Natural killer cell (primary cell): ENCODE measurements around the gene PCNP. TPM values are rescaled to one million over a fixed set of nuclear protein-coding genes. Genes with fewer than 3 reads are reported as not detected.
A peak's percentile ranks its signal among the peaks of the same experiment; 100 is the strongest.

Experiments used
- ATAC-seq, 3 donors: fragments of 150-1000 bp in 2 of 3; fragments of 200-7000 bp in 1 of 3; cut with Tn5 transposase; 1 replicate in 1 of 3; 2 replicates in 2 of 3; pipeline ENCODE4 v1.10.0; 2021; ENCODE audit warnings: mild to moderate bottlenecking in 2 of 3, moderate library complexity in 2 of 3
- DNase-seq, 2 donors: peaks; one replicate each; pipeline versions ENCODE4 v3.0.0 to v3.0.0-alpha.2; 2013 to 2021; ENCODE audit warnings: mixed read lengths in 1 of 2
- H3K27ac ChIP-seq: one replicate; pipeline ENCODE4 v1.5.1; 2013; ENCODE audit warnings: mild to moderate bottlenecking, low read length
- H3K27me3 ChIP-seq: one replicate; pipeline ENCODE4 v1.6.1; 2013; ENCODE audit warnings: low read length; ENCODE audit not compliant: control insufficient read depth, insufficient read depth
- H3K36me3 ChIP-seq: one replicate; pipeline ENCODE4 v1.6.1; 2013; ENCODE audit warnings: low read length; ENCODE audit not compliant: control insufficient read depth, insufficient read depth
- H3K4me1 ChIP-seq: one replicate; pipeline ENCODE4 v1.6.1; 2013; ENCODE audit warnings: low read length; ENCODE audit not compliant: control insufficient read depth, insufficient read depth
- H3K4me3 ChIP-seq: one replicate; pipeline ENCODE4 v1.5.1; 2013; ENCODE audit warnings: low read length
- H3K9me3 ChIP-seq: one replicate; pipeline ENCODE4 v1.6.1; 2013; ENCODE audit warnings: low read length; ENCODE audit not compliant: control insufficient read depth, insufficient read depth
- H3K27ac Mint-ChIP-seq, 2 donors: one replicate each; pipeline ENCODE4 v1.8.0; 2022; ENCODE audit warnings: mild to moderate bottlenecking in 2 of 2, mixed read lengths in 2 of 2, moderate library complexity in 1 of 2
- H3K27me3 Mint-ChIP-seq, 2 donors: one replicate each; pipeline ENCODE4 v1.8.0; 2022; ENCODE audit warnings: low read depth in 2 of 2, mixed read lengths in 2 of 2
- H3K36me3 Mint-ChIP-seq: one replicate; pipeline ENCODE4 v1.8.0; 2022; ENCODE audit warnings: mixed read lengths
- H3K4me1 Mint-ChIP-seq, 2 donors: one replicate each; pipeline ENCODE4 v1.8.0; 2022; ENCODE audit warnings: mixed read lengths in 2 of 2
- H3K4me3 Mint-ChIP-seq: one replicate; pipeline ENCODE4 v1.8.0; 2022; ENCODE audit warnings: mild to moderate bottlenecking, moderate library complexity, mixed read lengths
- H3K9me3 Mint-ChIP-seq, 2 donors: one replicate each; pipeline ENCODE4 v1.8.0; 2022; ENCODE audit warnings: mixed read lengths in 2 of 2
- WGBS: methylation state at CpG from one replicate; pipeline ENCODE4 v1.1.7; 2013; ENCODE audit warnings: missing lambda C conversion rate; ENCODE audit not compliant: insufficient coverage; 5-methylcytosine and 5-hydroxymethylcytosine counted together
- intact Hi-C: fragments of 100-400 bp; cut with micrococcal nuclease; formaldehyde crosslinking; loops from one replicate; pipeline ENCODE4 v1.14.2; 2022
- total RNA-seq, 4 donors: library from RNA; stranded (reverse); fragments of 120-200 nt in 1 of 4; gene quantifications; one replicate each; pipeline versions ENCODE4 v1.2.3 to v1.2.4, GENCODE V29; 2013 to 2022
- TF ChIP-seq, protein P1 (sequence below): fragments of 200-600 bp; IDR thresholded peaks from one replicate; pipeline ENCODE4 v1.8.0; 2022; ENCODE audit warnings: antibody characterized with exemption

Gene PCNP
- total RNA-seq, 3 donors from 2014 or later (not counting 1 experiment from before 2014, with no cell fraction given): 119 to 132 (median 124) TPM

DNA sequence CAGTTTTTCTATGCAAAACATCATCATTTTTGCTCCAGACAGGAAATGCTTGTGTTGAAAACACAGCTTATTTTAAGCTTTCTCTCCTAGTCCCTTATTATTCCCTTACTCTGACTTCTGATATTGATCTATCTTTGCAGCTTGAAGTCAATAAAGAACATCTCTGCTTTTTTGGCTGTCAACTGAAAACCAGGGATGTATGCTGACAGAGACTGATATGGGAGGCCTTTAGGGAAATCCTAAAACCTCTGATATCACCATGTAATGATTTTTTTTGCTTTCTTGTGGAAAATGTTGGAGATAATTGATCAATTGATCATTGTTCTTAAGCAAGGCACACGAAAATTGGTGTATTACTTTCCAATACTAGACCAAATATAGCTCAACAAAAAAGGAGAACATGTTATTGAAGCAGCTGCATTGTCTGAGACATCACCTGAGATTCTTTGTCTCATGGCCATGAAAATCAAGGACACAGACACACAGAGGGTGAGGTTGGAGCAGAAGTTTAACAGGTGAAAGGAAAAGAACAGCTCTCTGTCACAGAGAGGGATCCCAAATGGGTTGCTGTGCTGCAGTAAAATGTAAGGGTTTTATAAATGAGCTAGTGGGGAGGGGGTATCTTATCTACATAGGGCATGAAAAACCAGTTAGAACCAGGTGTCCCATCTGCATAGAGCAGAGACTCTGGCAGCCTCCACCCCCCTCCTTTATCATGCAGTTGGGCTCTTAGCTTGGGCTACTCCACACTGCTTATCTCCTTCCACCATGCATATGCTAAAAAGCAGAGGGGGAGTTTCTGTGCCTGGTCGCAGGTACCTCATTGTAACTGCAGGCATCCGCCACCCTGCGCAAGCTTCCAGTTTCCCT, 43.9 kb upstream of the PCNP start:
- Histone ChIP-seq H3K36me3 (no peaks in the 10 kb centered on the region), H3K4me3 (no peak overlapping the region), H3K4me1 (no peaks in the 10 kb centered on the region), H3K9me3 (no peaks in the 10 kb centered on the region), H3K27ac (no peak overlapping the region), H3K27me3 (no peaks in the 10 kb centered on the region)
- H3K4me3 Mint-ChIP-seq: no peak overlapping the region
- DNase-seq: no peak
- intact Hi-C loops: no loop called here
- ATAC-seq: no peak
- H3K4me1 Mint-ChIP-seq: no peaks in the 10 kb centered on the region
- H3K36me3 Mint-ChIP-seq: no peaks in the 10 kb centered on the region
- peaks cover 6 to 11% of the 10 kb centered on the region in 2 donors for H3K27me3 Mint-ChIP-seq
- H3K27ac Mint-ChIP-seq: no peak overlapping the region
- no peaks in the 10 kb centered on the region for H3K9me3 Mint-ChIP-seq
- 90% methylated on average over 3 of the region's 4 CpGs for WGBS
- TF ChIP-seq, protein P1, sequence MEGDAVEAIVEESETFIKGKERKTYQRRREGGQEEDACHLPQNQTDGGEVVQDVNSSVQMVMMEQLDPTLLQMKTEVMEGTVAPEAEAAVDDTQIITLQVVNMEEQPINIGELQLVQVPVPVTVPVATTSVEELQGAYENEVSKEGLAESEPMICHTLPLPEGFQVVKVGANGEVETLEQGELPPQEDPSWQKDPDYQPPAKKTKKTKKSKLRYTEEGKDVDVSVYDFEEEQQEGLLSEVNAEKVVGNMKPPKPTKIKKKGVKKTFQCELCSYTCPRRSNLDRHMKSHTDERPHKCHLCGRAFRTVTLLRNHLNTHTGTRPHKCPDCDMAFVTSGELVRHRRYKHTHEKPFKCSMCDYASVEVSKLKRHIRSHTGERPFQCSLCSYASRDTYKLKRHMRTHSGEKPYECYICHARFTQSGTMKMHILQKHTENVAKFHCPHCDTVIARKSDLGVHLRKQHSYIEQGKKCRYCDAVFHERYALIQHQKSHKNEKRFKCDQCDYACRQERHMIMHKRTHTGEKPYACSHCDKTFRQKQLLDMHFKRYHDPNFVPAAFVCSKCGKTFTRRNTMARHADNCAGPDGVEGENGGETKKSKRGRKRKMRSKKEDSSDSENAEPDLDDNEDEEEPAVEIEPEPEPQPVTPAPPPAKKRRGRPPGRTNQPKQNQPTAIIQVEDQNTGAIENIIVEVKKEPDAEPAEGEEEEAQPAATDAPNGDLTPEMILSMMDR: no peak

DNA sequence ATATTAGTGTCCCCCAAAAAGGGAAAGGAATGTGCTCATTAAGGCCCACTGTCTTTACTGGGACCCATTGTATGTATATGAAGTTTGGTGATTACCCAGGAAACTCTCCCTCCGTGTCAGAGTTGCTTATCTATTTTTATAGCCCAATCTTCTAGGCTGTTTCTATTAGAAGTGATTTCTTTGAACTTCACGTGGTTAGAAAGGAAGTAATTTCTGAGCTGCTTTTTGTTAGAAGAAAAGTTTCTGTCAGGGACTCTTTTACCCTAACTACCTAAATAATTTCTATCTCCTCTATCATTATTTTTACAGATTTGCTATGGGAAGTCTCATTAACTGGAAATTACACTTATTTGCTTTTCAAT, 43.3 kb upstream of the PCNP start:
- Mint-ChIP-seq H3K4me1 (no peaks in the 10 kb centered on the region), H3K36me3 (no peaks in the 10 kb centered on the region), H3K9me3 (no peaks in the 10 kb centered on the region), H3K4me3 (no peak overlapping the region), H3K27ac (no peak overlapping the region), H3K27me3 (peaks cover 6 to 11% of the 10 kb centered on the region in 2 donors)
- peak in 1 of 2 donors; percentile 38 for DNase-seq
- Histone ChIP-seq H3K4me3 (no peak overlapping the region), H3K27ac (no peak overlapping the region), H3K36me3 (no peaks in the 10 kb centered on the region), H3K9me3 (no peaks in the 10 kb centered on the region), H3K27me3 (no peaks in the 10 kb centered on the region), H3K4me1 (no peaks in the 10 kb centered on the region)
- TF ChIP-seq, protein P1: no peak
- WGBS: no CpG with 5 or more reads among the region's 2 CpGs
- intact Hi-C loops: no loop called here
- ATAC-seq: no peak

GRCh38 chr3:101531473-101532086, 42.4 kb upstream of the PCNP start:
- no peak for ATAC-seq
- WGBS: 63% methylated on average over 1 of the region's 2 CpGs

More at GRCh38 chr3:101531473-101532086, 42.4 kb upstream of the PCNP start:
- H3K36me3 ChIP-seq: no peaks in the 10 kb centered on the region
- intact Hi-C loops: no loop called here
- no peak overlapping the region for H3K27ac ChIP-seq
- no peaks in the 10 kb centered on the region for H3K4me1 ChIP-seq
- H3K36me3 Mint-ChIP-seq: no peaks in the 10 kb centered on the region
- no peaks in the 10 kb centered on the region for H3K9me3 Mint-ChIP-seq
- no peak overlapping the region for H3K27ac Mint-ChIP-seq
- H3K4me1 Mint-ChIP-seq: no peaks in the 10 kb centered on the region
- peaks cover 6 to 11% of the 10 kb centered on the region in 2 donors for H3K27me3 Mint-ChIP-seq
- H3K27me3 ChIP-seq: no peaks in the 10 kb centered on the region
- H3K4me3 ChIP-seq: no peak overlapping the region
- H3K9me3 ChIP-seq: no peaks in the 10 kb centered on the region
- H3K4me3 Mint-ChIP-seq: no peak overlapping the region
- DNase-seq: peak in 1 of 2 donors; percentile 34
- TF ChIP-seq, protein P1: no peak
